ENCODE data around the gene ARPIN. TPM values are rescaled to one million over a fixed set of nuclear protein-coding genes. Genes with fewer than 3 reads are reported as not detected.

The ARPIN gene
- total RNA-seq, 3 donors from 2014 or later, result 39.0 to 45.8 (median 43.0) TPM

GRCh38 chr15:89883518-89883917 is 29.2 kb downstream of the ARPIN start:
- DNase-seq (no peak), ATAC-seq (no peak)
- Histone ChIP-seq H3K36me3 (ENCODE audit: low read depth) (peaks cover 4% of the 10 kb centered on the region), H3K9me3 (no peaks in the 10 kb centered on the region), H3K4me3 (no peak overlapping the region), H3K4me1 (ENCODE audit: low read depth) (no peaks in the 10 kb centered on the region)
- TF ChIP-seq CTCF (IDR thresholded peaks at IDR 0.05), result no peak
- intact Hi-C loops (cut with DNase I, micrococcal nuclease), result no loop called here

GRCh38 chr15:89880727-89881126 is 32.0 kb downstream of the ARPIN start:
- Histone ChIP-seq H3K36me3 (ENCODE audit: low read depth) (peaks cover 4% of the 10 kb centered on the region), H3K9me3 (no peaks in the 10 kb centered on the region), H3K4me1 (ENCODE audit: low read depth) (no peaks in the 10 kb centered on the region), H3K4me3 (no peak overlapping the region)
- ATAC-seq, result no peak
- no peak for TF ChIP-seq CTCF (IDR thresholded peaks at IDR 0.05)
- intact Hi-C loops (cut with DNase I, micrococcal nuclease), result no loop called here
- no peak for DNase-seq

- intact Hi-C loops (cut with DNase I, micrococcal nuclease), result no loop called here
- TF ChIP-seq CTCF (IDR thresholded peaks at IDR 0.05), result no peak
- ATAC-seq, result no peak
These were observed 34.4 kb downstream of the ARPIN start for GRCh38 chr15:89878323-89878722.

GRCh38 chr15:89877083-89877425 is 35.7 kb downstream of the ARPIN start:
- Histone ChIP-seq H3K36me3 (ENCODE audit: low read depth) (no peaks in the 10 kb centered on the region), H3K4me3 (no peak overlapping the region)
- ATAC-seq, result no peak

More at GRCh38 chr15:89878323-89878722, 34.4 kb downstream of the ARPIN start:
- Histone ChIP-seq H3K36me3 (ENCODE audit: low read depth) (peaks cover 4% of the 10 kb centered on the region), H3K4me3 (no peak overlapping the region), H3K4me1 (ENCODE audit: low read depth) (no peaks in the 10 kb centered on the region), H3K9me3 (no peaks in the 10 kb centered on the region)
- no peak for DNase-seq

GRCh38 chr15:89876396-89877082 is 36.2 kb downstream of the ARPIN start:
- DNase-seq, result no peak
- H3K4me3 ChIP-seq, result no peak overlapping the region
- H3K9me3 ChIP-seq, result no peaks in the 10 kb centered on the region
- H3K36me3 ChIP-seq (ENCODE audit: low read depth), result no peaks in the 10 kb centered on the region
- H3K4me1 ChIP-seq (ENCODE audit: low read depth), result no peaks in the 10 kb centered on the region
- TF ChIP-seq CTCF (IDR thresholded peaks at IDR 0.05), result no peak
- no peak for ATAC-seq
- intact Hi-C loops (cut with DNase I, micrococcal nuclease), result no loop called here

More at GRCh38 chr15:89877083-89877425, 35.7 kb downstream of the ARPIN start:
- Histone ChIP-seq H3K9me3 (no peaks in the 10 kb centered on the region), H3K4me1 (ENCODE audit: low read depth) (no peaks in the 10 kb centered on the region)
- no peak for DNase-seq
- TF ChIP-seq CTCF (IDR thresholded peaks at IDR 0.05), result no peak
- intact Hi-C loops (cut with DNase I, micrococcal nuclease), result no loop called here

- no peak for TF ChIP-seq CTCF (IDR thresholded peaks at IDR 0.05)
- intact Hi-C loops (cut with DNase I, micrococcal nuclease), result no loop called here
- H3K4me1 ChIP-seq (ENCODE audit: low read depth), result no peaks in the 10 kb centered on the region
- H3K36me3 ChIP-seq (ENCODE audit: low read depth), result no peaks in the 10 kb centered on the region
- no peak for DNase-seq
- H3K4me3 ChIP-seq, result no peak overlapping the region
- no peaks in the 10 kb centered on the region for H3K9me3 ChIP-seq
- no peak for ATAC-seq
These were observed 37.0 kb downstream of the ARPIN start for GRCh38 chr15:89875741-89876140.
